ENCODE measurements around the gene PTGES2.

PTGES2 gene

DNA sequence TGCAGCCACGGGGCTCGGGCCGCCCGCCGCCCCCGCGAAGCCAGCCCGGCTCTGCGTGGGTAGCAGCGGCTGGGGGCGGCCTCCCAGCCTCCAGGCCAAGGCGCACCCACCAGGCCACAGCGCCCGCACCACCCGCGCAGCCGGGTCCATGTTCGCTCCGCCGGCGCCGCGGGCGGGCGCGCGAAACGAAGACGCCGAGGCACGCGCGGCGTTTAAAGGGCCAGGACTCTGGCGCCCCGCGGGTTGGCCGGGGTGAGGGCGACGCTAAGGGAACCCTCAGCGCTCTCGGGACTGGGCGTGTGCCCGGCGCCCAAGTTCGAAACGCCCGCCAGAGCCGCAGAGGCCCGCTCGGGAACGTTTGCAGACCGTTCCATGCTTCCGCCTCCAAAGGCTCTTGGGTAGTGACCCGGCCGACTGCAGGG is at the start of gene PTGES2:
TSS of gene PTGES2 (minus strand) at position 162 of the 422 bp plus-strand sequence. CDS start at position 150, 12 bp downstream.
- H3K27ac ChIP-seq: peak within 1 kb of the TSS; percentile 97
- TF ChIP-seq CTCF (conservative IDR thresholded peaks at IDR 0.05) (no peak), ZFX (IDR thresholded peaks at IDR 0.05) (peak; percentile 95; the same call in 1 of the 2 replicates)

GRCh38 chr9:128175726-128176125 is 48.2 kb upstream of the PTGES2 start:
- no peak overlapping the region for H3K27ac ChIP-seq
- TF ChIP-seq CTCF (conservative IDR thresholded peaks at IDR 0.05) (no peak), ZFX (IDR thresholded peaks at IDR 0.05) (no peak)

- no peak overlapping the region for H3K27ac ChIP-seq
- TF ChIP-seq CTCF (conservative IDR thresholded peaks at IDR 0.05): no peak
- no peak for TF ChIP-seq ZFX (IDR thresholded peaks at IDR 0.05)
Observed at GRCh38 chr9:128175102-128175563, 47.6 kb upstream of the PTGES2 start.

DNA sequence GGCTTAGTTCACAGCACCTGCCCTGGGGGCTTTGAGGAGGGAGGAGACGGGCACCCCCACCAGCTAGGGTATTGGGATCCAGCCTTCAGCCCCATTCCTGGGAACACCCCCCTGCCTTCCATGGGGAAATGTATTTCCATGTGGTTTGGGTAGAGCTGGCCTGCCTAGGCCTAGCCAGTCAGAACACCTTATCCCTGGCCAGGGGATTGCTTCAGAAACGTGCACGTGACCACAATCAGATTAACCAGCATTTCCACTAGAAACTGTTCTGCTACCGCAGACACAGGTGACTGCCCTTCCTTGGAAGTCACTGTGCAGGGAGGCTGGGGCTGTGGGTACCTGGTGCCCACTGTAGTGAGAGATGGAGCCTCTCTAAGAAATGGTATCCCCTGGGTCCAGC is 46.5 kb upstream of the PTGES2 start:
- TF ChIP-seq ZFX (IDR thresholded peaks at IDR 0.05): no peak
- TF ChIP-seq CTCF (conservative IDR thresholded peaks at IDR 0.05): no peak
- H3K27ac ChIP-seq: no peak overlapping the region

DNA sequence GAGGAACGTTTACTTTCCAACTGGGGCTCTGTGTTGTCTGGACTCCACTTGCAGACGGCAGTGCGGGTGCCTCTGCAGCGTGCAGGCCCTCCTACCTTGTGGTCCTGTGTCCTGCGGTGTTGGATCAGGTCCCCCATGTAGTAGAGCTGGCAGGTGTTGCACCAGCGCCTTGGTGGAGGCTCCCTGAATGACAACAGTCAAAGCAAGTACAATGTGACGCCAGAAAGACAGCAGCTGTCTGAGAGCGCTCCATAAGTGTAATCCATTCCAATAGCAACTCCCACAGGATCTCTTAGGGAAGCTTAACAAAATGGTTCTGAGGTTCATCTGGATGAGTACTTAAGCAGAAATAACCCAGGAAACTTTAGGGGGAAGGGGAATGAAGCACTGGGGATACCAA is 42.4 kb upstream of the PTGES2 start:
- H3K27ac ChIP-seq: no peak overlapping the region

DNA sequence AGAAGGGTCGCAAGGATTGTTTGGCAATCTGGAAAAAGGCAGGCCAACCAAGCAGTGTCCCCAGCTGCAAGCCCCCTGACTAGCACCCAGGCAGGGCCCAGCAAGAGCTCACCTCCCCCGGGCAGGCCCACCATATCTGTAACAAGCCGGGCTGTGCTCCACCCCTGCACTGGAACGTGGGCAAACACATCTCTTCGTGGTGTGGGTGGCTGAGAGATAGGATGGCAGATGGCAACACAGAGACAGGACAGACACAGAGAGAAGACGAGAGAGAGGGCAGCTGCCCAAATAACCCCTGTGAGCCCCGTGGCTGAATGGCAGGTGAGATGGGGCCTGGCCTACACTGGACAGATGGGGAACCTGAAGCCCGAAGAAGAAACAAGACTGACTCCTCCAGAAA is 42.0 kb upstream of the PTGES2 start:
- TF ChIP-seq CTCF (conservative IDR thresholded peaks at IDR 0.05) (no peak), ZFX (IDR thresholded peaks at IDR 0.05) (no peak)
- no peak overlapping the region for H3K27ac ChIP-seq

More for the DNA sequence above, 42.4 kb upstream of the PTGES2 start:
- TF ChIP-seq ZFX (IDR thresholded peaks at IDR 0.05) (no peak), CTCF (conservative IDR thresholded peaks at IDR 0.05) (no peak)

DNA sequence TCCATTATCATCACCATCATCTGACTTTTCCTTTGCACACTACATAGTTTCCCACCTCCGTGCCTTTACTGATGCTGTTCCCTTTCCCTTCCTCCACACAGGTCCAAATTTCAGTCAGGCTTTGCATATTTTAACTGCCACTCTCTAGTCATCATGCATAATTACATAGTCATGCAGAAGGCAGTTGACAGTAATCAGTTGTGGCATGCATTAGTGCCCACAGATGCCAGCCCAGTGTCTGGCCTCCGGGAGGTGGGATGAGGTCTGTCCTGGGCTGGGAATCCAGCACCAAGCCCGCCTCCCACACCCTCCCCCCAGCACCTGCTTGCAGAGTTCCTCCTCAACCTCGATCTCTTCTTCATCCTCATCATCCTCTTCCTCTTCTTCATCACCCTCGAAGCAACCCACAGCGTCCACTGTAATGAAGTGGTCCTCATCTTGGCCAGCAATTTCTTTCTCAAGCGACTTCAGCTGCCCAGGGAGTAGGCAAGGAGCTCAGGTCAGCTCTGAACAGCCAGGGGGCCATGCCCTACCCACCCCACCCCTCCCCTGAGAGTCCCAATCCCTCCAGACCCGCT is 41.3 kb upstream of the PTGES2 start:
- H3K27ac ChIP-seq: no peak overlapping the region
- no peak for TF ChIP-seq ZFX (IDR thresholded peaks at IDR 0.05)
- no peak for TF ChIP-seq CTCF (conservative IDR thresholded peaks at IDR 0.05)
